H1 (cell line): ENCODE results near the gene C10orf120. TPM values are rescaled to one million over a fixed set of nuclear protein-coding genes. Genes with fewer than 3 reads are reported as not detected.

Experiments used
- CTCF ChIA-PET: fragments of 300-600 bp; sonication (Branson Sonifier 250); formaldehyde crosslinking; loops from one replicate; lab custom pipeline; 2021; ENCODE audit not compliant: partially characterized antibody; lab: Charles Lee
- POLR2A ChIA-PET: fragments of 300-600 bp; sonication (Branson Sonifier 250); formaldehyde crosslinking; loops from one replicate; lab custom pipeline; 2021; ENCODE audit warnings: inconsistent platforms; ENCODE audit not compliant: partially characterized antibody; lab: Charles Lee
- DNase-seq, 2 experiments: peaks; one replicate each; pipeline versions ENCODE4 v3.0.0 to v3.0.0-alpha.2; 2010 to 2022; ENCODE audit warnings: low spot score in 2 of 2, low read depth in 1 of 2, mixed read lengths in 1 of 2
- FAIRE-seq: peaks from 2 replicates; lab custom pipeline; 2011; peaks lifted over from hg19 to GRCh38; lab: Jason Lieb, UNC
- H2AFZ ChIP-seq: 2 replicates; pipeline ENCODE4 v1.8.1; 2012; ENCODE audit warnings: low read length, inconsistent platforms
- H2AK5ac ChIP-seq: 2 replicates; pipeline ENCODE4 v1.6.1; 2013; ENCODE audit warnings: low read depth, low read length
- H2BK120ac ChIP-seq: replicated peaks from 2 replicates; pipeline ENCODE3; 2013; ENCODE audit warnings: low read depth, low read length, inconsistent platforms
- H2BK12ac ChIP-seq: 2 replicates; pipeline ENCODE4 v1.6.1; 2013; ENCODE audit warnings: low read depth, low read length
- H2BK15ac ChIP-seq: 2 replicates; pipeline ENCODE4 v1.6.1; 2013; ENCODE audit warnings: low read length
- H2BK20ac ChIP-seq: 2 replicates; pipeline ENCODE4 v1.6.1; 2013; ENCODE audit warnings: low read length
- H2BK5ac ChIP-seq: 2 replicates; pipeline ENCODE4 v1.6.1; 2013; ENCODE audit warnings: low read depth, low read length
- H3K14ac ChIP-seq: 2 replicates; pipeline ENCODE4 v1.6.1; 2013; ENCODE audit warnings: inconsistent platforms; ENCODE audit not compliant: insufficient read length
- H3K18ac ChIP-seq: 2 replicates; pipeline ENCODE4 v1.6.1; 2013; ENCODE audit warnings: low read length; ENCODE audit errors: extremely low read depth
- H3K23ac ChIP-seq: 2 replicates; pipeline ENCODE4 v1.6.1; 2013; ENCODE audit warnings: inconsistent platforms; ENCODE audit not compliant: insufficient read length
- H3K23me2 ChIP-seq: 2 replicates; pipeline ENCODE4 v1.6.1; 2013; ENCODE audit warnings: low read depth, low read length
- H3K27ac ChIP-seq: 2 replicates; pipeline ENCODE4 v1.6.1; 2011; ENCODE audit warnings: low read depth, low read length, inconsistent platforms
- H3K27me3 ChIP-seq, 4 experiments: replicated peaks in 1 of 4; 1 replicate in 1 of 4; 2 replicates in 3 of 4; pipeline versions ENCODE4 v1.6.1 to v1.8.1; 2011 to 2013; ENCODE audit warnings: low read length in 3 of 4, mild to moderate bottlenecking in 3 of 4, inconsistent platforms in 2 of 4, mixed read lengths in 2 of 4, moderate library complexity in 1 of 4; ENCODE audit not compliant: control insufficient read depth in 3 of 4, insufficient read depth in 3 of 4; ENCODE audit errors: extremely low read depth in 1 of 4
- H3K36me3 ChIP-seq, 4 experiments: 2 replicates each; pipeline versions ENCODE4 v1.6.1 to v1.8.1; 2011 to 2013; ENCODE audit warnings: mild to moderate bottlenecking in 4 of 4, low read length in 3 of 4, moderate library complexity in 2 of 4, control low read depth in 1 of 4, inconsistent platforms in 1 of 4; ENCODE audit not compliant: insufficient read depth in 4 of 4, control insufficient read depth in 2 of 4
- H3K4ac ChIP-seq: replicated peaks from 2 replicates; pipeline ENCODE3; 2013; ENCODE audit warnings: low read length, low read depth, mixed read lengths, inconsistent platforms; ENCODE audit not compliant: insufficient read length
- H3K4me1 ChIP-seq, 4 experiments: replicated peaks in 1 of 4; 1 replicate in 1 of 4; 2 replicates in 3 of 4; pipeline versions ENCODE4 v1.6.1 to v1.8.1; 2011 to 2013; ENCODE audit warnings: low read length in 3 of 4, inconsistent platforms in 2 of 4, mixed read lengths in 1 of 4; ENCODE audit not compliant: insufficient read depth in 4 of 4, control insufficient read depth in 3 of 4
- H3K4me2 ChIP-seq, 2 experiments: 2 replicates each; pipeline versions ENCODE4 v1.6.1 to v1.8.1; 2011 to 2013; ENCODE audit warnings: low read depth in 2 of 2, low read length in 2 of 2, control low read depth in 1 of 2, inconsistent platforms in 1 of 2, mild to moderate bottlenecking in 1 of 2; ENCODE audit not compliant: insufficient read depth in 1 of 2
- H3K4me3 ChIP-seq, 4 experiments: fragments of 200-600, 300-600 bp in 1 of 4; sonication (generic), shearing (Covaris generic), sonication (Bioruptor Twin) in 1 of 4; 2 replicates each; pipeline versions ENCODE4 v1.5.1 to v1.8.1; 2011 to 2016; ENCODE audit warnings: low read length in 4 of 4, low read depth in 3 of 4, control low read depth in 2 of 4, inconsistent platforms in 2 of 4, mild to moderate bottlenecking in 2 of 4, mixed read lengths in 1 of 4, moderate library complexity in 1 of 4; ENCODE audit not compliant: insufficient read depth in 2 of 4; ENCODE audit errors: extremely low read depth in 1 of 4
- H3K56ac ChIP-seq: replicated peaks from 2 replicates; pipeline ENCODE3; 2013; ENCODE audit warnings: low read depth, mild to moderate bottlenecking, mixed read lengths, low read length, inconsistent platforms; ENCODE audit not compliant: insufficient read length
- H3K79me1 ChIP-seq: 2 replicates; pipeline ENCODE4 v1.6.1; 2013; ENCODE audit warnings: low read depth, low read length, control low read depth
- H3K79me2 ChIP-seq, 2 experiments: 2 replicates each; pipeline versions ENCODE4 v1.6.1 to v1.8.1; 2012 to 2013; ENCODE audit warnings: low read length in 2 of 2, mild to moderate bottlenecking in 2 of 2, inconsistent platforms in 1 of 2; ENCODE audit not compliant: insufficient read depth in 2 of 2, control insufficient read depth in 1 of 2
- H3K9ac ChIP-seq, 4 experiments: replicated peaks in 1 of 4; 1 replicate in 1 of 4; 2 replicates in 3 of 4; pipeline versions ENCODE4 v1.6.1 to v1.8.1; 2011 to 2013; ENCODE audit warnings: low read depth in 3 of 4, low read length in 3 of 4, control low read depth in 2 of 4, mild to moderate bottlenecking in 2 of 4, moderate library complexity in 2 of 4, inconsistent platforms in 1 of 4; ENCODE audit errors: extremely low read depth in 1 of 4
- H3K9me3 ChIP-seq, 2 experiments: 2 replicates each; pipeline versions ENCODE4 v1.6.1 to v1.8.1; 2012 to 2013; ENCODE audit warnings: mild to moderate bottlenecking in 2 of 2, moderate library complexity in 2 of 2, control low read depth in 1 of 2, inconsistent platforms in 1 of 2, low read depth in 1 of 2, low read length in 1 of 2, mixed read lengths in 1 of 2; ENCODE audit not compliant: insufficient read depth in 2 of 2
- H4K20me1 ChIP-seq, 2 experiments: replicated peaks in 1 of 2; 2 replicates each; pipeline versions ENCODE3 to v1.8.1; 2011 to 2013; ENCODE audit warnings: inconsistent platforms in 2 of 2, low read length in 2 of 2, mild to moderate bottlenecking in 1 of 2; ENCODE audit not compliant: insufficient read depth in 2 of 2, control insufficient read depth in 1 of 2
- H4K5ac ChIP-seq: 2 replicates; pipeline ENCODE4 v1.6.1; 2013; ENCODE audit warnings: low read length, low read depth, mixed read lengths, inconsistent platforms; ENCODE audit not compliant: insufficient read length
- H4K8ac ChIP-seq: 2 replicates; pipeline ENCODE4 v1.8.0; 2013; ENCODE audit warnings: mild to moderate bottlenecking, moderate library complexity, low read length, inconsistent platforms; ENCODE audit not compliant: insufficient read depth; ENCODE audit errors: extremely low read depth
- H4K91ac ChIP-seq: replicated peaks from 2 replicates; pipeline ENCODE3; 2013; ENCODE audit warnings: low read length, mixed read lengths, inconsistent platforms; ENCODE audit not compliant: insufficient read length
- JUND ChIP-seq: IDR thresholded peaks from 2 replicates; pipeline ENCODE4 v1.6.1; 2011; ENCODE audit warnings: mild to moderate bottlenecking, improper control_type of control experiment, low read length
- KDM4A ChIP-seq: IDR thresholded peaks from one replicate; pipeline ENCODE4 v1.7.1; 2012; ENCODE audit warnings: low read depth, mild to moderate bottlenecking, moderate library complexity, low read length, inconsistent platforms; ENCODE audit not compliant: severe bottlenecking
- POLR2A ChIP-seq, 2 experiments: IDR thresholded peaks; 1 replicate in 1 of 2; 2 replicates in 1 of 2; pipeline ENCODE4 v1.6.1; 2011; ENCODE audit warnings: low read depth in 2 of 2, low read length in 2 of 2, mild to moderate bottlenecking in 2 of 2; ENCODE audit errors: control extremely low read depth in 1 of 2
- RFX5 ChIP-seq: IDR thresholded peaks from 2 replicates; pipeline ENCODE4 v1.6.1; 2011; ENCODE audit warnings: low read depth, low read length, improper control_type of control experiment, borderline replicate concordance
- SP4 ChIP-seq: IDR thresholded peaks from 2 replicates; pipeline ENCODE4 v1.6.1; 2012; ENCODE audit warnings: low read length, inconsistent platforms
- YY1 ChIP-seq: IDR thresholded peaks from 2 replicates; pipeline ENCODE4 v1.6.1; 2011; ENCODE audit warnings: low read depth, mild to moderate bottlenecking, low read length
- WGBS, 2 experiments: shearing (Covaris generic) in 1 of 2; methylation state at CpG; one replicate each; pipeline versions ENCODE4 v1.1.6 to v1.1.7; 2013 to 2015; ENCODE audit warnings: low lambda C conversion rate in 2 of 2, mixed read lengths in 2 of 2, inconsistent platforms in 1 of 2, low coverage in 1 of 2, missing lambda C conversion rate in 1 of 2; ENCODE audit not compliant: insufficient replicate concordance in 2 of 2, insufficient coverage in 1 of 2, insufficient read length in 1 of 2; ENCODE audit errors: extremely low coverage in 1 of 2, missing lambda C conversion rate in 1 of 2; 5-methylcytosine and 5-hydroxymethylcytosine counted together
- polyA plus RNA-seq, 7 experiments: library from polyadenylated mRNA; depleted of rRNA in 3 of 7; stranded (reverse) in 5 of 7; unstranded in 2 of 7; fragments of >200 nt in 5 of 7; fragments of 200-250 nt in 2 of 7; gene quantifications; 1 replicate in 5 of 7; 2 replicates in 1 of 7; 4 replicates in 1 of 7; pipeline versions ENCODE4 v1.2.1 to v1.2.3, GENCODE V29; 2011 to 2013; ENCODE audit warnings: missing spikeins in 2 of 7, mixed read lengths in 2 of 7
- total RNA-seq: library from RNA; stranded (reverse); fragmentation: NEBNext Ultra II Directional; extraction: Animal tissue kit (Norgen Biotek cat#: 25700); gene quantifications from 2 replicates; pipeline ENCODE4 v1.2.1, GENCODE V29; 2021
- TF ChIP-seq, protein P1 (sequence below): IDR thresholded peaks from 2 replicates; pipeline ENCODE4 v1.6.1; 2011; ENCODE audit warnings: low read length, improper control_type of control experiment
- TF ChIP-seq, protein P2 (sequence below), 3 experiments: IDR thresholded peaks; 1 replicate in 2 of 3; 2 replicates in 1 of 3; pipeline versions ENCODE4 v1.5.1 to v1.6.1; 2011; ENCODE audit warnings: low read length in 3 of 3, mild to moderate bottlenecking in 3 of 3, inconsistent platforms in 2 of 3, low read depth in 1 of 3, moderate library complexity in 1 of 3; ENCODE audit not compliant: insufficient read depth in 1 of 3; ENCODE audit errors: control extremely low read depth in 1 of 3

C10orf120 gene
- total and polyA plus RNA-seq, 2 of the 8 experiments (the other 6 are each of a cell fraction or from before 2014, with no cell fraction given): not detected

DNA sequence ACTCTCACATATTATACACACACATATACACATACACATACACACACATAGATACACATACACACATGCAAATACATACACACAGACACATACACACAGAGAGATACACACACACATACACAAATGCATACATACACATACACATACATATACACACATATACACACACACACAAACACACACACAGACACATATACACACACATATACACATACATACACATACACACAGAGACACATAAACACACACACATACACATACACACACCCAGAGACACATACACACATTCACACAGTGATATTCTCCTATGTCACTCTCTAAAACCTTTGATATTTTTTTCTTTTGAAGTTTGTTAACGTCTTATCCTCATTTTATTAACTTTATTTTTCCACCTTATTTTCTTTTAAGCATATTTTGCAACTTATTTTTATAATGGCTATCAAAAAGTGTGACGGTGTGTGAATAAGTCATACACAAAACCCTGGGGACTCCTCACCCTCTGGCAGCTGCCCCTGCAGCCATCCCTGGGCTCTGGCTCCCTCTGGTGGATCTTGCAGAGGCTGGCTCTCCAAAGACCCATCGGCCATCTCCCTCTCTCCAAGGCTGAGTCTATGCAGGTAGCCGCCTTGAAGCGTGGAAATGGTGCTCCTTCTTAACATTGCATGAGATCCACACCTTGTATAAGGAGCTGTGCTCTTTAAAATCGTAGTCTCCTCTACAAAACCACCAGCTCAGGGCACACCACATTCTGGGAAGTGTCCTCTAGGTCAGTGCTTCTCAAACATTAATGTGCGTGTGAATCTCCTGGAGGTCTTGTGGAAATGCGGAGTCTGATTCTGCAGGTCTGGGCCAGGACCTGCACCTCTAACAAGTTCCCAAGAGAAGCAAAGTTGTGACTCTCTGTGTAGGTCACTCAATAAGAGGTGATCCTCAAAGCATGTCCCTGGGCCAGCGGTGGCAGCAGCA is 4.1 kb upstream of the C10orf120 start:
- peaks cover 3% of the 10 kb centered on the region; the same call in 1 of the 2 replicates for H3K23me2 ChIP-seq
- peak overlapping the region; percentile 94 for H3K56ac ChIP-seq
- no peak overlapping the region for H2AK5ac ChIP-seq
- H2BK20ac ChIP-seq: no peak overlapping the region
- H3K18ac ChIP-seq: no peak overlapping the region
- H3K79me2 ChIP-seq: no peaks in the 10 kb centered on the region
- no peak overlapping the region for H3K27ac ChIP-seq
- no peaks in the 10 kb centered on the region for H3K27me3 ChIP-seq
- no peak overlapping the region for H2BK15ac ChIP-seq
- ChIA-PET CTCF (interaction anchor here (0.6 to 4.9 kb wide), 29 partner anchors 9 to 432 kb away, joined by 3 to 56 read pairs (median 3); partner anchors contain the start of gene BTBD16), POLR2A (interaction anchor here (0.7 kb wide), 1 partner anchor 51 kb away, joined by 3 read pairs; no protein-coding TSS in a partner anchor)
- H4K91ac ChIP-seq: no peak overlapping the region
- no peak overlapping the region for H3K23ac ChIP-seq
- no peaks in the 10 kb centered on the region for H4K20me1 ChIP-seq
- H3K4me3 ChIP-seq: no peak overlapping the region
- H4K8ac ChIP-seq: no peak overlapping the region
- H2AFZ ChIP-seq: peak overlapping the region; percentile 88; the same call in 1 of the 2 replicates
- H2BK5ac ChIP-seq: no peak overlapping the region
- H3K14ac ChIP-seq: no peak overlapping the region
- no peaks in the 10 kb centered on the region for H3K79me1 ChIP-seq
- H3K4me2 ChIP-seq: no peak overlapping the region
- no peak overlapping the region for H2BK12ac ChIP-seq
- H2BK120ac ChIP-seq: no peak overlapping the region
- no peak overlapping the region for H3K9ac ChIP-seq
- H3K36me3 ChIP-seq: no peaks in the 10 kb centered on the region; a peak in 1 of 8 replicates
- no peaks in the 10 kb centered on the region for H3K9me3 ChIP-seq
- no peak overlapping the region for H3K4ac ChIP-seq
- H3K4me1 ChIP-seq: no peaks in the 10 kb centered on the region; a peak in 1 of 7 replicates
- peak; percentile 85 for FAIRE-seq
- H4K5ac ChIP-seq: no peak overlapping the region
- 59 to 100% methylated on average over 1 to 9 of the region's 9 CpGs for WGBS, 2 experiments
- DNase-seq: peak; percentile 46 to 86
- TF ChIP-seq SP4 (no peak), KDM4A (no peak), POLR2A (IDR thresholded peaks at IDR 0.05; ENCODE audit: control extremely low read depth in 1 of 2, low read depth in 2 of 2, low read length in 2 of 2) (no peak), JUND (no peak), RFX5 (no peak), YY1 (peak; percentile 77)
- TF ChIP-seq, protein P1, sequence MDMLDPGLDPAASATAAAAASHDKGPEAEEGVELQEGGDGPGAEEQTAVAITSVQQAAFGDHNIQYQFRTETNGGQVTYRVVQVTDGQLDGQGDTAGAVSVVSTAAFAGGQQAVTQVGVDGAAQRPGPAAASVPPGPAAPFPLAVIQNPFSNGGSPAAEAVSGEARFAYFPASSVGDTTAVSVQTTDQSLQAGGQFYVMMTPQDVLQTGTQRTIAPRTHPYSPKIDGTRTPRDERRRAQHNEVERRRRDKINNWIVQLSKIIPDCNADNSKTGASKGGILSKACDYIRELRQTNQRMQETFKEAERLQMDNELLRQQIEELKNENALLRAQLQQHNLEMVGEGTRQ: no peak
- TF ChIP-seq, protein P2, sequence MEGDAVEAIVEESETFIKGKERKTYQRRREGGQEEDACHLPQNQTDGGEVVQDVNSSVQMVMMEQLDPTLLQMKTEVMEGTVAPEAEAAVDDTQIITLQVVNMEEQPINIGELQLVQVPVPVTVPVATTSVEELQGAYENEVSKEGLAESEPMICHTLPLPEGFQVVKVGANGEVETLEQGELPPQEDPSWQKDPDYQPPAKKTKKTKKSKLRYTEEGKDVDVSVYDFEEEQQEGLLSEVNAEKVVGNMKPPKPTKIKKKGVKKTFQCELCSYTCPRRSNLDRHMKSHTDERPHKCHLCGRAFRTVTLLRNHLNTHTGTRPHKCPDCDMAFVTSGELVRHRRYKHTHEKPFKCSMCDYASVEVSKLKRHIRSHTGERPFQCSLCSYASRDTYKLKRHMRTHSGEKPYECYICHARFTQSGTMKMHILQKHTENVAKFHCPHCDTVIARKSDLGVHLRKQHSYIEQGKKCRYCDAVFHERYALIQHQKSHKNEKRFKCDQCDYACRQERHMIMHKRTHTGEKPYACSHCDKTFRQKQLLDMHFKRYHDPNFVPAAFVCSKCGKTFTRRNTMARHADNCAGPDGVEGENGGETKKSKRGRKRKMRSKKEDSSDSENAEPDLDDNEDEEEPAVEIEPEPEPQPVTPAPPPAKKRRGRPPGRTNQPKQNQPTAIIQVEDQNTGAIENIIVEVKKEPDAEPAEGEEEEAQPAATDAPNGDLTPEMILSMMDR (IDR thresholded peaks at IDR 0.05; ENCODE audit: control extremely low read depth in 1 of 3, insufficient read depth in 1 of 3, low read depth in 1 of 3, low read length in 3 of 3): peak; percentile 92 to 97 (median 95)
